HEK293T (cell line): ENCODE results near the gene GGCT.

Experiments
- BHLHE40 ChIP-seq: fragments of 450-650 bp; IDR thresholded peaks from 2 replicates; pipeline ENCODE4 v1.6.1; 2016; ENCODE audit warnings: mild to moderate bottlenecking, moderate library complexity, borderline replicate concordance
- ELF4 ChIP-seq: fragments of 450-650 bp; IDR thresholded peaks from 2 replicates; pipeline ENCODE4 v1.6.1; 2017; ENCODE audit warnings: antibody characterized with exemption
- FOXA1 ChIP-seq: fragments of 450-650 bp; IDR thresholded peaks from 2 replicates; pipeline ENCODE4 v1.6.1; 2016; ENCODE audit warnings: mild to moderate bottlenecking
- FOXK2 ChIP-seq: fragments of 450-650 bp; IDR thresholded peaks from 2 replicates; pipeline ENCODE4 v1.6.1; 2016; ENCODE audit warnings: mild to moderate bottlenecking
- FOXM1 ChIP-seq: fragments of 450-650 bp; IDR thresholded peaks from 2 replicates; pipeline ENCODE4 v1.6.1; 2017; ENCODE audit warnings: mild to moderate bottlenecking, borderline replicate concordance
- L3MBTL2 ChIP-seq: fragments of 450-650 bp; conservative IDR thresholded peaks from 2 replicates; pipeline ENCODE4 v1.6.1; 2016; ENCODE audit warnings: mild to moderate bottlenecking
- LEF1 ChIP-seq: fragments of 450-650 bp; IDR thresholded peaks from 2 replicates; pipeline ENCODE4 v1.6.1; 2017; ENCODE audit warnings: mild to moderate bottlenecking, borderline replicate concordance
- SP1 ChIP-seq: fragments of 450-650 bp; IDR thresholded peaks from 2 replicates; pipeline ENCODE4 v1.6.1; 2017
- SUZ12 ChIP-seq: fragments of 450-650 bp; IDR thresholded peaks from 2 replicates; pipeline ENCODE4 v1.6.1; 2016; ENCODE audit warnings: mild to moderate bottlenecking
- TARDBP ChIP-seq: fragments of 450-650 bp; IDR thresholded peaks from 2 replicates; pipeline ENCODE4 v1.6.1; 2016
- ZNF384 ChIP-seq: fragments of 450-650 bp; IDR thresholded peaks from 2 replicates; pipeline ENCODE4 v1.6.1; 2016

- TF ChIP-seq L3MBTL2 = no peak
- TF ChIP-seq FOXA1 = no peak
- TF ChIP-seq FOXM1 = no peak
- TF ChIP-seq SP1 = no peak
- TF ChIP-seq BHLHE40 = no peak
- TF ChIP-seq TARDBP = no peak
- no peak for TF ChIP-seq LEF1
- TF ChIP-seq SUZ12 = no peak
- no peak for TF ChIP-seq FOXK2
- TF ChIP-seq ZNF384 = no peak
- no peak for TF ChIP-seq ELF4
Observed at GRCh38 chr7:30458311-30458710, 46.3 kb downstream of the GGCT start.
